H9 (cell line): Measurements from ENCODE around the gene MAGI1. TPM values are rescaled to one million over a fixed set of nuclear protein-coding genes. Genes with fewer than 3 reads are reported as not detected.

Experiments
- DNase-seq: peaks from one replicate; pipeline ENCODE4 v3.0.0-alpha.2; 2017
- H2AFZ ChIP-seq: one replicate; pipeline ENCODE4 v1.6.1; 2013; ENCODE audit warnings: mild to moderate bottlenecking, low read length, control low read depth, moderate library complexity
- H2AK5ac ChIP-seq: 2 replicates; pipeline ENCODE4 v1.6.1; 2013; ENCODE audit warnings: low read length, control low read depth, mixed read lengths; ENCODE audit not compliant: insufficient read length
- H2BK120ac ChIP-seq: one replicate; pipeline ENCODE4 v1.6.1; 2013; ENCODE audit warnings: low read depth, mild to moderate bottlenecking, low read length, control low read depth, inconsistent platforms; ENCODE audit not compliant: poor library complexity, severe bottlenecking
- H2BK12ac ChIP-seq: 2 replicates; pipeline ENCODE4 v1.6.1; 2013; ENCODE audit warnings: low read length, control low read depth, mixed read lengths, low read depth; ENCODE audit not compliant: insufficient read length
- H2BK15ac ChIP-seq: 2 replicates; pipeline ENCODE4 v1.6.1; 2013; ENCODE audit warnings: low read depth, low read length, control low read depth
- H2BK20ac ChIP-seq: one replicate; pipeline ENCODE4 v1.6.1; 2013; ENCODE audit warnings: low read depth, mild to moderate bottlenecking, low read length, control low read depth, inconsistent platforms; ENCODE audit not compliant: poor library complexity, severe bottlenecking
- H2BK5ac ChIP-seq: 2 replicates; pipeline ENCODE4 v1.6.1; 2013; ENCODE audit warnings: low read length, control low read depth, mixed read lengths; ENCODE audit not compliant: insufficient read length
- H3K14ac ChIP-seq: 2 replicates; pipeline ENCODE4 v1.6.1; 2013; ENCODE audit warnings: low read length, control low read depth; ENCODE audit not compliant: insufficient read depth
- H3K18ac ChIP-seq: 2 replicates; pipeline ENCODE4 v1.6.1; 2013; ENCODE audit warnings: low read depth, mild to moderate bottlenecking, mixed read lengths, low read length, control low read depth; ENCODE audit not compliant: insufficient read length
- H3K23ac ChIP-seq: 2 replicates; pipeline ENCODE4 v1.6.1; 2013; ENCODE audit warnings: low read length, control low read depth, mixed read lengths, low read depth; ENCODE audit not compliant: insufficient read length
- H3K23me2 ChIP-seq: 2 replicates; pipeline ENCODE4 v1.6.1; 2013; ENCODE audit warnings: low read depth, mild to moderate bottlenecking, mixed read lengths, low read length, control low read depth; ENCODE audit not compliant: insufficient read length, poor library complexity, severe bottlenecking
- H3K27ac ChIP-seq: 2 replicates; pipeline ENCODE4 v1.5.1; 2013; ENCODE audit warnings: low read length, control low read depth, mixed read lengths, low read depth; ENCODE audit not compliant: insufficient read length
- H3K27me3 ChIP-seq: 2 replicates; pipeline ENCODE4 v1.6.1; 2013; ENCODE audit warnings: low read length, control low read depth, inconsistent platforms; ENCODE audit not compliant: insufficient read depth
- H3K4ac ChIP-seq: 2 replicates; pipeline ENCODE4 v1.6.1; 2013; ENCODE audit warnings: low read depth, mild to moderate bottlenecking, control low read depth, inconsistent platforms, low read length, moderate library complexity
- H3K4me1 ChIP-seq: 2 replicates; pipeline ENCODE4 v1.6.1; 2013; ENCODE audit warnings: low read length, control low read depth, inconsistent platforms; ENCODE audit not compliant: insufficient read depth
- H3K4me2 ChIP-seq: 2 replicates; pipeline ENCODE4 v1.6.1; 2013; ENCODE audit warnings: low read length, control low read depth, mixed read lengths; ENCODE audit not compliant: insufficient read length, insufficient read depth
- H3K56ac ChIP-seq: 2 replicates; pipeline ENCODE4 v1.6.1; 2013; ENCODE audit warnings: low read depth, mild to moderate bottlenecking, mixed read lengths, low read length, control low read depth; ENCODE audit not compliant: insufficient read length
- H3K79me1 ChIP-seq: 2 replicates; pipeline ENCODE4 v1.6.1; 2013; ENCODE audit warnings: low read depth, mild to moderate bottlenecking, moderate library complexity, low read length, control low read depth, inconsistent platforms; ENCODE audit not compliant: insufficient read depth, poor library complexity, severe bottlenecking
- H3K79me2 ChIP-seq: 2 replicates; pipeline ENCODE4 v1.6.1; 2013; ENCODE audit warnings: low read length, control low read depth, inconsistent platforms; ENCODE audit not compliant: insufficient read depth
- H3K9ac ChIP-seq: 2 replicates; pipeline ENCODE4 v1.6.1; 2013; ENCODE audit warnings: low read length, control low read depth, mixed read lengths; ENCODE audit not compliant: insufficient read length; ENCODE audit errors: extremely low read depth
- H3K9me3 ChIP-seq: one replicate; pipeline ENCODE4 v1.6.1; 2013; ENCODE audit warnings: low read depth, low read length, inconsistent platforms; ENCODE audit not compliant: control insufficient read depth
- H3T11ph ChIP-seq: one replicate; pipeline ENCODE4 v1.6.1; 2013; ENCODE audit warnings: mild to moderate bottlenecking, low read length, control low read depth, inconsistent platforms
- H4K20me1 ChIP-seq: one replicate; pipeline ENCODE4 v1.6.1; 2013; ENCODE audit not compliant: control insufficient read depth, insufficient read length, insufficient read depth
- H4K5ac ChIP-seq: 2 replicates; pipeline ENCODE4 v1.6.1; 2013; ENCODE audit warnings: low read depth, mild to moderate bottlenecking, mixed read lengths, low read length, control low read depth; ENCODE audit not compliant: insufficient read length
- H4K8ac ChIP-seq: replicated peaks from 2 replicates; pipeline ENCODE4 v1.6.1; 2013; ENCODE audit warnings: low read length, control low read depth, mixed read lengths, low read depth; ENCODE audit not compliant: insufficient read length
- H4K91ac ChIP-seq: 2 replicates; pipeline ENCODE4 v1.6.1; 2013; ENCODE audit warnings: low read depth, mild to moderate bottlenecking, moderate library complexity, mixed read lengths, low read length, control low read depth; ENCODE audit not compliant: insufficient read length
- H3K27ac Mint-ChIP-seq, 3 experiments: 2 replicates in 2 of 3; 3 replicates in 1 of 3; pipeline ENCODE4 v1.8.0; 2020 to 2021; ENCODE audit warnings: mixed read lengths in 3 of 3, mild to moderate bottlenecking in 1 of 3, moderate library complexity in 1 of 3
- H3K27me3 Mint-ChIP-seq: 2 replicates; pipeline ENCODE4 v1.8.0; 2021; ENCODE audit warnings: low read depth, mild to moderate bottlenecking, moderate library complexity, mixed read lengths
- H3K36me3 Mint-ChIP-seq, 3 experiments: 2 replicates in 2 of 3; 3 replicates in 1 of 3; pipeline ENCODE4 v1.8.0; 2020 to 2021; ENCODE audit warnings: low read depth in 3 of 3, mixed read lengths in 3 of 3; ENCODE audit not compliant: insufficient read depth in 1 of 3
- H3K4me1 Mint-ChIP-seq, 2 experiments: 2 replicates each; pipeline ENCODE4 v1.8.0; 2020; ENCODE audit warnings: mixed read lengths in 2 of 2
- H3K4me3 Mint-ChIP-seq, 2 experiments: 2 replicates in 1 of 2; 3 replicates in 1 of 2; pipeline ENCODE4 v1.8.0; 2020 to 2021; ENCODE audit warnings: mild to moderate bottlenecking in 2 of 2, mixed read lengths in 2 of 2, moderate library complexity in 1 of 2
- H3K9me3 Mint-ChIP-seq, 2 experiments: 2 replicates in 1 of 2; 3 replicates in 1 of 2; pipeline ENCODE4 v1.8.0; 2020; ENCODE audit warnings: mild to moderate bottlenecking in 2 of 2, mixed read lengths in 2 of 2, moderate library complexity in 1 of 2
- CTCF ChIP-seq: fragments of 200-600 bp; sonication (generic); conservative IDR thresholded peaks from 3 replicates; pipeline ENCODE4 v1.8.0; 2021; ENCODE audit warnings: antibody characterized with exemption, mild to moderate bottlenecking
- WGBS: extraction: QIAGEN DNeasy Blood & Tissue Kit; methylation state at CpG from one replicate; pipeline ENCODE4 v1.1.7; 2013; ENCODE audit warnings: missing lambda C conversion rate, low lambda C conversion rate, mixed read lengths; ENCODE audit not compliant: insufficient read length; ENCODE audit errors: extremely low coverage; 5-methylcytosine and 5-hydroxymethylcytosine counted together
- total RNA-seq: library from RNA; stranded (reverse); gene quantifications from 2 replicates; pipeline ENCODE4 v1.2.1, GENCODE V29; 2021

The MAGI1 gene
- total RNA-seq, 1 experiment from 2014 or later: 65.7 TPM

DNA sequence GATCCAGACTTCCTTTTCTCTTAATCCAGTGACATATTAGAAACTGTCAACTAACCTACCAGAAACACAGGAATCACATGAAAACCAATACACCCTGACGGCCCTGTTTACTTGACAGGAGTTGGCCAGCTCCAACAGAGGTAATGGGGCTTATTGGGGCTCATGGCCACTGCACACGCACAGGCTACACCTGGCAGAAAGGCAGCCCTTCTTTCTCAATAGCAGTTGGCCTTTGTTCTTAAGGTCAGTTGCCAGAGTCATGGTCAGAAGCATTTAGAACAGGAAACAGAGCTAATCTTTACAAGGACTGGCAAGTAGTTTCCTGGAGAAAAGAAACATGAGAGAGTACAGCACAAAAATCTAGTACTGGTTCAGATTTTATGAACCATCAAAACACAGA lies 181.8 kb downstream of the MAGI1 start:
- no peak overlapping the region for H3K56ac ChIP-seq
- H3T11ph ChIP-seq: no peak overlapping the region
- H3K4me2 ChIP-seq: no peak overlapping the region
- H2BK120ac ChIP-seq: no peak overlapping the region
- Mint-ChIP-seq H3K36me3 (no peaks in the 10 kb centered on the region; a peak in 1 of 7 replicates), H3K9me3 (no peaks in the 10 kb centered on the region), H3K4me1 (peaks cover 15 to 20% of the 10 kb centered on the region in 2 experiments), H3K27me3 (no peaks in the 10 kb centered on the region), H3K4me3 (no peak overlapping the region), H3K27ac (no peak overlapping the region; a peak in 1 of 7 replicates)
- H4K91ac ChIP-seq: no peak overlapping the region
- no peaks in the 10 kb centered on the region for H4K20me1 ChIP-seq
- H3K18ac ChIP-seq: no peak overlapping the region
- H3K27ac ChIP-seq: no peak overlapping the region
- H2AFZ ChIP-seq: no peak overlapping the region
- WGBS: no CpG with 5 or more reads among the region's 2 CpGs
- H3K4me1 ChIP-seq: peaks cover 7% of the 10 kb centered on the region; the same call in 1 of the 2 replicates
- no peak overlapping the region for H3K9ac ChIP-seq
- H3K23me2 ChIP-seq: no peaks in the 10 kb centered on the region
- H3K14ac ChIP-seq: no peak overlapping the region
- no peak overlapping the region for H2BK15ac ChIP-seq
- no peaks in the 10 kb centered on the region for H3K79me1 ChIP-seq
- H4K8ac ChIP-seq: no peak overlapping the region
- H3K4ac ChIP-seq: no peak overlapping the region
- no peak for TF ChIP-seq CTCF
- H3K27me3 ChIP-seq: no peaks in the 10 kb centered on the region
- no peak overlapping the region for H2BK5ac ChIP-seq
- no peaks in the 10 kb centered on the region for H3K9me3 ChIP-seq
- H2BK20ac ChIP-seq: no peak overlapping the region
- H3K23ac ChIP-seq: no peak overlapping the region
- no peak for DNase-seq
- H3K79me2 ChIP-seq: no peaks in the 10 kb centered on the region
- no peak overlapping the region for H2AK5ac ChIP-seq
- no peak overlapping the region for H4K5ac ChIP-seq
- no peak overlapping the region for H2BK12ac ChIP-seq
